Measurements from ENCODE around the gene FNDC3B.

Gene FNDC3B

GRCh38 chr3:172402892-172403643 is 363.7 kb downstream of the FNDC3B start:
- TF ChIP-seq GATA3 (IDR thresholded peaks at IDR 0.05; ENCODE audit: low read depth, low read length): no peak
- no peak for TF ChIP-seq GATA2 (IDR thresholded peaks at IDR 0.05; ENCODE audit: low read depth, low read length)

GRCh38 chr3:172404237-172404962 is 365.0 kb downstream of the FNDC3B start:
- TF ChIP-seq GATA2 (IDR thresholded peaks at IDR 0.05; ENCODE audit: low read depth, low read length): no peak
- no peak for TF ChIP-seq GATA3 (IDR thresholded peaks at IDR 0.05; ENCODE audit: low read depth, low read length)

- TF ChIP-seq GATA3 (IDR thresholded peaks at IDR 0.05; ENCODE audit: low read depth, low read length) (no peak), GATA2 (IDR thresholded peaks at IDR 0.05; ENCODE audit: low read depth, low read length) (no peak)
These were observed 366.5 kb downstream of the FNDC3B start for GRCh38 chr3:172405914-172406313.

- TF ChIP-seq GATA3 (IDR thresholded peaks at IDR 0.05; ENCODE audit: low read depth, low read length): no peak
- TF ChIP-seq GATA2 (IDR thresholded peaks at IDR 0.05; ENCODE audit: low read depth, low read length): no peak
These were observed 368.5 kb downstream of the FNDC3B start for GRCh38 chr3:172407872-172408271.

- TF ChIP-seq GATA3 (IDR thresholded peaks at IDR 0.05; ENCODE audit: low read depth, low read length) (no peak), GATA2 (IDR thresholded peaks at IDR 0.05; ENCODE audit: low read depth, low read length) (no peak)
These were observed 371.5 kb downstream of the FNDC3B start for GRCh38 chr3:172410702-172411477.

- TF ChIP-seq GATA2 (IDR thresholded peaks at IDR 0.05; ENCODE audit: low read depth, low read length) (no peak), GATA3 (IDR thresholded peaks at IDR 0.05; ENCODE audit: low read depth, low read length) (no peak)
These were observed 372.1 kb downstream of the FNDC3B start for GRCh38 chr3:172411478-172411947.

GRCh38 chr3:172415323-172415722 is 375.9 kb downstream of the FNDC3B start:
- no peak for TF ChIP-seq GATA3 (IDR thresholded peaks at IDR 0.05; ENCODE audit: low read depth, low read length)
- no peak for TF ChIP-seq GATA2 (IDR thresholded peaks at IDR 0.05; ENCODE audit: low read depth, low read length)

GRCh38 chr3:172437713-172438112 is 398.3 kb downstream of the FNDC3B start:
- TF ChIP-seq GATA2 (IDR thresholded peaks at IDR 0.05; ENCODE audit: low read depth, low read length) (no peak), GATA3 (IDR thresholded peaks at IDR 0.05; ENCODE audit: low read depth, low read length) (no peak)

- no peak for TF ChIP-seq GATA2 (IDR thresholded peaks at IDR 0.05; ENCODE audit: low read depth, low read length)
- TF ChIP-seq GATA3 (IDR thresholded peaks at IDR 0.05; ENCODE audit: low read depth, low read length): no peak
These were observed 398.8 kb downstream of the FNDC3B start for GRCh38 chr3:172438186-172438585.

GRCh38 chr3:172441581-172441980 is 402.2 kb downstream of the FNDC3B start:
- TF ChIP-seq GATA2 (IDR thresholded peaks at IDR 0.05; ENCODE audit: low read depth, low read length) (no peak), GATA3 (IDR thresholded peaks at IDR 0.05; ENCODE audit: low read depth, low read length) (no peak)

- TF ChIP-seq GATA2 (IDR thresholded peaks at IDR 0.05; ENCODE audit: low read depth, low read length) (no peak), GATA3 (IDR thresholded peaks at IDR 0.05; ENCODE audit: low read depth, low read length) (no peak)
These were observed 403.2 kb downstream of the FNDC3B start for GRCh38 chr3:172442606-172443005.

GRCh38 chr3:172444821-172445220 is 405.4 kb downstream of the FNDC3B start:
- no peak for TF ChIP-seq GATA3 (IDR thresholded peaks at IDR 0.05; ENCODE audit: low read depth, low read length)
- no peak for TF ChIP-seq GATA2 (IDR thresholded peaks at IDR 0.05; ENCODE audit: low read depth, low read length)

GRCh38 chr3:172446198-172446597 is 406.8 kb downstream of the FNDC3B start:
- TF ChIP-seq GATA3 (IDR thresholded peaks at IDR 0.05; ENCODE audit: low read depth, low read length) (no peak), GATA2 (IDR thresholded peaks at IDR 0.05; ENCODE audit: low read depth, low read length) (no peak)
